SK-N-SH treated with all-trans-retinoic acid at 6 μM for 48 hours (cell line): Measurements from ENCODE around the gene NUP93.

Experiments used
- ATAC-seq: fragments of 200-7000 bp; cut with Tn5 transposase; 3 replicates; pipeline ENCODE4 v1.9.1; 2020; ENCODE audit warnings: mild to moderate bottlenecking, moderate library complexity
- ARNTL ChIP-seq: fragments of 450-650 bp; formaldehyde crosslinking; IDR thresholded peaks from 2 replicates; pipeline ENCODE4 v1.5.0; 2020; ENCODE audit warnings: low read depth, mild to moderate bottlenecking, moderate library complexity, borderline replicate concordance
- BACH2 ChIP-seq: fragments of 250-450 bp; sonication (Bioruptor Pico); IDR thresholded peaks from 2 replicates; pipeline ENCODE4 v1.9.0; 2021; ENCODE audit warnings: mild to moderate bottlenecking, borderline replicate concordance
- CREB5 ChIP-seq: fragments of 250-450 bp; sonication (Bioruptor Pico); IDR thresholded peaks from 2 replicates; pipeline ENCODE4 v1.5.1; 2020; ENCODE audit warnings: low read depth, mild to moderate bottlenecking, moderate library complexity
- CSDC2 ChIP-seq: fragments of 250-450 bp; sonication (Bioruptor Pico); IDR thresholded peaks from 2 replicates; pipeline ENCODE4 v1.5.0; 2020; ENCODE audit warnings: mild to moderate bottlenecking, moderate library complexity
- CSRNP3 ChIP-seq: fragments of 250-450 bp; sonication (Bioruptor Pico); IDR thresholded peaks from 2 replicates; pipeline ENCODE4 v1.5.1; 2021; ENCODE audit warnings: mild to moderate bottlenecking, moderate library complexity
- ESRRG ChIP-seq: fragments of 250-450 bp; sonication (Bioruptor Pico); IDR thresholded peaks from 2 replicates; pipeline ENCODE4 v1.6.1; 2021; ENCODE audit warnings: mild to moderate bottlenecking
- GLIS3 ChIP-seq: fragments of 250-450 bp; sonication (Bioruptor Pico); IDR thresholded peaks from 2 replicates; pipeline ENCODE4 v1.5.0; 2020; ENCODE audit warnings: mild to moderate bottlenecking, moderate library complexity
- ISL1 ChIP-seq: fragments of 250-450 bp; sonication (Bioruptor Pico); IDR thresholded peaks from 2 replicates; pipeline ENCODE4 v2.1.2; 2022; ENCODE audit warnings: mild to moderate bottlenecking, moderate library complexity
- OSR1 ChIP-seq: fragments of 250-450 bp; sonication (Bioruptor Pico); IDR thresholded peaks from 2 replicates; pipeline ENCODE4 v1.8.0; 2022; ENCODE audit warnings: moderate library complexity, mild to moderate bottlenecking, inconsistent platforms
- PPARA ChIP-seq: fragments of 250-450 bp; sonication (Bioruptor Pico); IDR thresholded peaks from 2 replicates; pipeline ENCODE4 v1.5.0; 2020; ENCODE audit warnings: mild to moderate bottlenecking, borderline replicate concordance
- RARB ChIP-seq: fragments of 250-450 bp; sonication (Bioruptor Pico); IDR thresholded peaks from 2 replicates; pipeline ENCODE4 v1.8.0; 2021; ENCODE audit warnings: mild to moderate bottlenecking, moderate library complexity
- SNAI2 ChIP-seq: fragments of 250-450 bp; sonication (Bioruptor Pico); IDR thresholded peaks from 2 replicates; pipeline ENCODE4 v1.5.0; 2020; ENCODE audit warnings: mild to moderate bottlenecking, moderate library complexity
- TCF4 ChIP-seq: fragments of 250-450 bp; sonication (Bioruptor Pico); IDR thresholded peaks from 2 replicates; pipeline ENCODE4 v1.8.0; 2021; ENCODE audit warnings: mild to moderate bottlenecking, moderate library complexity, borderline replicate concordance
- TOX ChIP-seq: fragments of 250-450 bp; sonication (Bioruptor Pico); IDR thresholded peaks from 2 replicates; pipeline ENCODE4 v1.8.0; 2021; ENCODE audit warnings: mild to moderate bottlenecking, moderate library complexity, borderline replicate concordance
- ZC3H10 ChIP-seq: fragments of 250-450 bp; sonication (Bioruptor Pico); IDR thresholded peaks from 2 replicates; pipeline ENCODE4 v1.5.1; 2021; ENCODE audit warnings: mild to moderate bottlenecking, moderate library complexity
- ZFP3 ChIP-seq: fragments of 250-450 bp; sonication (Bioruptor Pico); IDR thresholded peaks from 2 replicates; pipeline ENCODE4 v1.5.0; 2020; ENCODE audit warnings: mild to moderate bottlenecking, moderate library complexity
- ZFP30 ChIP-seq: fragments of 450-650 bp; formaldehyde crosslinking; IDR thresholded peaks from 2 replicates; pipeline ENCODE4 v1.5.0; 2022; ENCODE audit warnings: mild to moderate bottlenecking, moderate library complexity
- ZNF565 ChIP-seq: fragments of 450-650 bp; formaldehyde crosslinking; conservative IDR thresholded peaks from 2 replicates; pipeline ENCODE4 v1.5.0; 2020; ENCODE audit warnings: low read depth, mild to moderate bottlenecking, moderate library complexity
- ZNF70 ChIP-seq: fragments of 450-650 bp; formaldehyde crosslinking; IDR thresholded peaks from 2 replicates; pipeline ENCODE4 v1.5.0; 2020; ENCODE audit warnings: mild to moderate bottlenecking, moderate library complexity
- ZNF8 ChIP-seq: fragments of 450-650 bp; formaldehyde crosslinking; IDR thresholded peaks from 2 replicates; pipeline ENCODE4 v1.5.0; 2020; ENCODE audit warnings: mild to moderate bottlenecking, moderate library complexity
- TF ChIP-seq, protein P1 (sequence below): fragments of 250-450 bp; sonication (Bioruptor Pico); IDR thresholded peaks from 2 replicates; pipeline ENCODE4 v1.8.0; 2020; ENCODE audit warnings: mild to moderate bottlenecking, moderate library complexity, borderline replicate concordance
- TF ChIP-seq, protein P2 (sequence below): fragments of 250-450 bp; sonication (Bioruptor Pico); IDR thresholded peaks from 2 replicates; pipeline ENCODE4 v1.5.0; 2020; ENCODE audit warnings: mild to moderate bottlenecking, moderate library complexity
- TF ChIP-seq, protein P3 (sequence below): fragments of 250-450 bp; sonication (Bioruptor Pico); IDR thresholded peaks from 2 replicates; pipeline ENCODE4 v1.8.0; 2021; ENCODE audit warnings: low read depth, mild to moderate bottlenecking, moderate library complexity, borderline replicate concordance

Gene NUP93

GRCh38 chr16:56896244-56896643, 166.3 kb downstream of the NUP93 start:
- no peak for ATAC-seq

GRCh38 chr16:56897026-56897799, 167.3 kb downstream of the NUP93 start:
- ATAC-seq = no peak
- no peak for TF ChIP-seq ZC3H10 (CRISPR knock-in tag)
- no peak for TF ChIP-seq BACH2 (CRISPR knock-in tag)
- TF ChIP-seq TCF4 (CRISPR knock-in tag) = no peak
- TF ChIP-seq, protein P1, sequence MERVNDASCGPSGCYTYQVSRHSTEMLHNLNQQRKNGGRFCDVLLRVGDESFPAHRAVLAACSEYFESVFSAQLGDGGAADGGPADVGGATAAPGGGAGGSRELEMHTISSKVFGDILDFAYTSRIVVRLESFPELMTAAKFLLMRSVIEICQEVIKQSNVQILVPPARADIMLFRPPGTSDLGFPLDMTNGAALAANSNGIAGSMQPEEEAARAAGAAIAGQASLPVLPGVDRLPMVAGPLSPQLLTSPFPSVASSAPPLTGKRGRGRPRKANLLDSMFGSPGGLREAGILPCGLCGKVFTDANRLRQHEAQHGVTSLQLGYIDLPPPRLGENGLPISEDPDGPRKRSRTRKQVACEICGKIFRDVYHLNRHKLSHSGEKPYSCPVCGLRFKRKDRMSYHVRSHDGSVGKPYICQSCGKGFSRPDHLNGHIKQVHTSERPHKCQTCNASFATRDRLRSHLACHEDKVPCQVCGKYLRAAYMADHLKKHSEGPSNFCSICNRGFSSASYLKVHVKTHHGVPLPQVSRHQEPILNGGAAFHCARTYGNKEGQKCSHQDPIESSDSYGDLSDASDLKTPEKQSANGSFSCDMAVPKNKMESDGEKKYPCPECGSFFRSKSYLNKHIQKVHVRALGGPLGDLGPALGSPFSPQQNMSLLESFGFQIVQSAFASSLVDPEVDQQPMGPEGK (CRISPR knock-in tag) = no peak
- no peak for TF ChIP-seq ESRRG (CRISPR knock-in tag)
- TF ChIP-seq ZNF565 (CRISPR knock-in tag) = no peak
- no peak for TF ChIP-seq ZNF70 (CRISPR knock-in tag)
- TF ChIP-seq ZNF8 (CRISPR knock-in tag) = no peak
- TF ChIP-seq SNAI2 = no peak
- TF ChIP-seq, protein P2, sequence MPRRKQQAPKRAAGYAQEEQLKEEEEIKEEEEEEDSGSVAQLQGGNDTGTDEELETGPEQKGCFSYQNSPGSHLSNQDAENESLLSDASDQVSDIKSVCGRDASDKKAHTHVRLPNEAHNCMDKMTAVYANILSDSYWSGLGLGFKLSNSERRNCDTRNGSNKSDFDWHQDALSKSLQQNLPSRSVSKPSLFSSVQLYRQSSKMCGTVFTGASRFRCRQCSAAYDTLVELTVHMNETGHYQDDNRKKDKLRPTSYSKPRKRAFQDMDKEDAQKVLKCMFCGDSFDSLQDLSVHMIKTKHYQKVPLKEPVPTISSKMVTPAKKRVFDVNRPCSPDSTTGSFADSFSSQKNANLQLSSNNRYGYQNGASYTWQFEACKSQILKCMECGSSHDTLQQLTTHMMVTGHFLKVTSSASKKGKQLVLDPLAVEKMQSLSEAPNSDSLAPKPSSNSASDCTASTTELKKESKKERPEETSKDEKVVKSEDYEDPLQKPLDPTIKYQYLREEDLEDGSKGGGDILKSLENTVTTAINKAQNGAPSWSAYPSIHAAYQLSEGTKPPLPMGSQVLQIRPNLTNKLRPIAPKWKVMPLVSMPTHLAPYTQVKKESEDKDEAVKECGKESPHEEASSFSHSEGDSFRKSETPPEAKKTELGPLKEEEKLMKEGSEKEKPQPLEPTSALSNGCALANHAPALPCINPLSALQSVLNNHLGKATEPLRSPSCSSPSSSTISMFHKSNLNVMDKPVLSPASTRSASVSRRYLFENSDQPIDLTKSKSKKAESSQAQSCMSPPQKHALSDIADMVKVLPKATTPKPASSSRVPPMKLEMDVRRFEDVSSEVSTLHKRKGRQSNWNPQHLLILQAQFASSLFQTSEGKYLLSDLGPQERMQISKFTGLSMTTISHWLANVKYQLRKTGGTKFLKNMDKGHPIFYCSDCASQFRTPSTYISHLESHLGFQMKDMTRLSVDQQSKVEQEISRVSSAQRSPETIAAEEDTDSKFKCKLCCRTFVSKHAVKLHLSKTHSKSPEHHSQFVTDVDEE (CRISPR knock-in tag) = no peak

More at GRCh38 chr16:56896244-56896643, 166.3 kb downstream of the NUP93 start:
- no peak for TF ChIP-seq CREB5 (CRISPR knock-in tag)
- no peak for TF ChIP-seq ZFP30 (CRISPR knock-in tag)
- TF ChIP-seq TOX (CRISPR knock-in tag) = no peak
- TF ChIP-seq, protein P1 (CRISPR knock-in tag) = no peak
- TF ChIP-seq OSR1 (CRISPR knock-in tag) = no peak
- no peak for TF ChIP-seq PPARA (CRISPR knock-in tag)
- TF ChIP-seq ISL1 (CRISPR knock-in tag) = no peak
- TF ChIP-seq ARNTL = no peak
- TF ChIP-seq CSDC2 (CRISPR knock-in tag) = no peak
- TF ChIP-seq, protein P2 (CRISPR knock-in tag) = no peak
- TF ChIP-seq GLIS3 (CRISPR knock-in tag) = no peak
- no peak for TF ChIP-seq ZNF70 (CRISPR knock-in tag)
- TF ChIP-seq TCF4 (CRISPR knock-in tag) = no peak
- no peak for TF ChIP-seq ZNF565 (CRISPR knock-in tag)
- no peak for TF ChIP-seq RARB (CRISPR knock-in tag)
- TF ChIP-seq CSRNP3 (CRISPR knock-in tag) = no peak
- TF ChIP-seq ZC3H10 (CRISPR knock-in tag) = no peak
- no peak for TF ChIP-seq ESRRG (CRISPR knock-in tag)
- no peak for TF ChIP-seq ZFP3 (CRISPR knock-in tag)
- TF ChIP-seq, protein P3, sequence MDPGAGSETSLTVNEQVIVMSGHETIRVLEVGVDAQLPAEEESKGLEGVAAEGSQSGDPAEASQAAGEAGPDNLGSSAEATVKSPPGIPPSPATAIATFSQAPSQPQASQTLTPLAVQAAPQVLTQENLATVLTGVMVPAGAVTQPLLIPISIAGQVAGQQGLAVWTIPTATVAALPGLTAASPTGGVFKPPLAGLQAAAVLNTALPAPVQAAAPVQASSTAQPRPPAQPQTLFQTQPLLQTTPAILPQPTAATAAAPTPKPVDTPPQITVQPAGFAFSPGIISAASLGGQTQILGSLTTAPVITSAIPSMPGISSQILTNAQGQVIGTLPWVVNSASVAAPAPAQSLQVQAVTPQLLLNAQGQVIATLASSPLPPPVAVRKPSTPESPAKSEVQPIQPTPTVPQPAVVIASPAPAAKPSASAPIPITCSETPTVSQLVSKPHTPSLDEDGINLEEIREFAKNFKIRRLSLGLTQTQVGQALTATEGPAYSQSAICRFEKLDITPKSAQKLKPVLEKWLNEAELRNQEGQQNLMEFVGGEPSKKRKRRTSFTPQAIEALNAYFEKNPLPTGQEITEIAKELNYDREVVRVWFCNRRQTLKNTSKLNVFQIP (CRISPR knock-in tag) = no peak
